ENCODE data around the gene CR2. TPM values are rescaled to one million over a fixed set of nuclear protein-coding genes. Genes with fewer than 3 reads are reported as not detected.

The CR2 gene
- total RNA-seq, 1 experiment from 2014 or later: not detected

DNA sequence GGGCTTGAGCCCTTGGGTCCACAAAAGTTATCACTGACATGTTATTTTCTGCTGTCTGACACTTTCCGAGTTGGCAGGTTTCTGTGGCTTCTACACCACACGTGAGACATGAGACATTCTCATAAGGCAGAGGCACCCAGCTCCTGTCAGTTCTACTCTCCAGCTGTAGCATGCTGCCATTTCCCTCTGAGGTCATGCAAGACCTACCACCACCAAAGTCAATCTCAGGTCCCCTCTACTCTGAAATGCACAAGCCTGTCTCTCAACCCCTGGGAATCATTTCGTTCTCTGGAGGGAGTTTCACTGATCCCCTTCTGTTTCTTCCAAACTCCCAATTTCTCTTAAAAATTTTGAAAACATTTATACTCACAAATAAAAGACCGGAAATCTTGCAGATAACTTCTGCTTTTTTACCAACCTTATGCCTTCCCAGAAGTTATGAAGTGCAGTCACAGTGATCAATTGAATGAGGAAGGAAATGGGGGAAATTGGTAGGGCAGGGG lies 39.5 kb upstream of the CR2 start:
- H3K9ac ChIP-seq (ENCODE audit: low read length): no peak overlapping the region
- no peaks in the 10 kb centered on the region for H3F3A ChIP-seq (ENCODE audit: low read length, unreplicated experiment)
- no peaks in the 10 kb centered on the region for H3K9me3 ChIP-seq (ENCODE audit: low read length)
- H3K4me1 ChIP-seq (ENCODE audit: insufficient read depth, low read length): no peaks in the 10 kb centered on the region
- no peaks in the 10 kb centered on the region for H4K20me1 ChIP-seq (ENCODE audit: low read length)
- H2AFZ ChIP-seq (ENCODE audit: low read length): no peak overlapping the region
- H3K79me2 ChIP-seq (ENCODE audit: low read length): no peaks in the 10 kb centered on the region
- BruUV-seq (replicated peaks): no TSS peak
- ChIA-PET POLR2A (ENCODE audit: unreplicated experiment) (no interaction called here), CTCF (no interaction called here)
- H3K27me3 ChIP-seq (ENCODE audit: low read length): peaks cover 39% of the 10 kb centered on the region
- intact Hi-C loops (cut with micrococcal nuclease): no loop called here
- no peaks in the 10 kb centered on the region for H3K36me3 ChIP-seq (ENCODE audit: low read depth, low read length)
- H3K4me2 ChIP-seq (ENCODE audit: low read length): no peak overlapping the region
- H3K4me3 ChIP-seq (ENCODE audit: low read length): no peak overlapping the region
- ATAC-seq (no peak), DNase-seq (no peak)
- H3K27ac ChIP-seq (ENCODE audit: low read length): no peak overlapping the region
- no peaks in the 10 kb centered on the region for H3K9me2 ChIP-seq (replicated peaks; ENCODE audit: low read length)
- TF ChIP-seq EZH2phosphoT487 (IDR thresholded peaks at IDR 0.05; ENCODE audit: borderline replicate concordance, low read length): no peak

DNA sequence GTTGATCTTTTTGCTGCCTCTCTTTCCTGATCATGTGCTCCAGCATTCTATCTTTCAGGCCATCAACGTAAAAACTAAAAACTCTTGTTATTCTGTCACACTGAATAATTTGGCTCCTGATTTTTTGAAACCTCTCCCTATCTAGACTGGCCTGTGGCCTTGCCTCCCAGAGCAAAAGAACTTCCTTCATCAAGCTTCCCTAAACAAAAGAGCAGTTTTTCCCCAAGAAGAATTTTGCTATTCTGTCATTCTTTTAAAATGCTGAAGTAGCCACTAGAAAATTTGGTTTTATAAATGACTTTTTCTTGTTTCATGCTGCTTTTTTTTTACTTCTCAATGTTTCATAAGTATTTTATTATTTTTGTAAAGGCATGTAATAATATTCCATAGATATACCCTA lies 37.1 kb upstream of the CR2 start:
- Histone ChIP-seq H3K79me2 (ENCODE audit: low read length) (no peaks in the 10 kb centered on the region), H3K27ac (ENCODE audit: low read length) (no peak overlapping the region), H3K4me1 (ENCODE audit: insufficient read depth, low read length) (no peaks in the 10 kb centered on the region), H3K9me2 (replicated peaks; ENCODE audit: low read length) (no peaks in the 10 kb centered on the region), H3K4me2 (ENCODE audit: low read length) (no peak overlapping the region), H2AFZ (ENCODE audit: low read length) (no peak overlapping the region), H3K36me3 (ENCODE audit: low read depth, low read length) (no peaks in the 10 kb centered on the region), H3K4me3 (ENCODE audit: low read length) (no peak overlapping the region), H3F3A (ENCODE audit: low read length, unreplicated experiment) (no peaks in the 10 kb centered on the region), H3K9ac (ENCODE audit: low read length) (no peak overlapping the region), H3K9me3 (ENCODE audit: low read length) (peaks cover 5% of the 10 kb centered on the region; the same call in 1 of the 2 replicates), H4K20me1 (ENCODE audit: low read length) (no peaks in the 10 kb centered on the region), H3K27me3 (ENCODE audit: low read length) (peaks cover 47% of the 10 kb centered on the region)
- POLR2A ChIA-PET (ENCODE audit: unreplicated experiment): no interaction called here
- no TSS peak for BruUV-seq (replicated peaks)
- TF ChIP-seq, protein P1, sequence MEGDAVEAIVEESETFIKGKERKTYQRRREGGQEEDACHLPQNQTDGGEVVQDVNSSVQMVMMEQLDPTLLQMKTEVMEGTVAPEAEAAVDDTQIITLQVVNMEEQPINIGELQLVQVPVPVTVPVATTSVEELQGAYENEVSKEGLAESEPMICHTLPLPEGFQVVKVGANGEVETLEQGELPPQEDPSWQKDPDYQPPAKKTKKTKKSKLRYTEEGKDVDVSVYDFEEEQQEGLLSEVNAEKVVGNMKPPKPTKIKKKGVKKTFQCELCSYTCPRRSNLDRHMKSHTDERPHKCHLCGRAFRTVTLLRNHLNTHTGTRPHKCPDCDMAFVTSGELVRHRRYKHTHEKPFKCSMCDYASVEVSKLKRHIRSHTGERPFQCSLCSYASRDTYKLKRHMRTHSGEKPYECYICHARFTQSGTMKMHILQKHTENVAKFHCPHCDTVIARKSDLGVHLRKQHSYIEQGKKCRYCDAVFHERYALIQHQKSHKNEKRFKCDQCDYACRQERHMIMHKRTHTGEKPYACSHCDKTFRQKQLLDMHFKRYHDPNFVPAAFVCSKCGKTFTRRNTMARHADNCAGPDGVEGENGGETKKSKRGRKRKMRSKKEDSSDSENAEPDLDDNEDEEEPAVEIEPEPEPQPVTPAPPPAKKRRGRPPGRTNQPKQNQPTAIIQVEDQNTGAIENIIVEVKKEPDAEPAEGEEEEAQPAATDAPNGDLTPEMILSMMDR (conservative IDR thresholded peaks at IDR 0.05; ENCODE audit: low read depth, low read length): no peak
- TF ChIP-seq EZH2 (IDR thresholded peaks at IDR 0.05; ENCODE audit: low read length, unreplicated experiment): no peak
- no peak for TF ChIP-seq EZH2phosphoT487 (IDR thresholded peaks at IDR 0.05; ENCODE audit: borderline replicate concordance, low read length)
- ATAC-seq (no peak), DNase-seq (no peak)
- CTCF ChIA-PET: no interaction called here
- intact Hi-C loops (cut with micrococcal nuclease): no loop called here

DNA sequence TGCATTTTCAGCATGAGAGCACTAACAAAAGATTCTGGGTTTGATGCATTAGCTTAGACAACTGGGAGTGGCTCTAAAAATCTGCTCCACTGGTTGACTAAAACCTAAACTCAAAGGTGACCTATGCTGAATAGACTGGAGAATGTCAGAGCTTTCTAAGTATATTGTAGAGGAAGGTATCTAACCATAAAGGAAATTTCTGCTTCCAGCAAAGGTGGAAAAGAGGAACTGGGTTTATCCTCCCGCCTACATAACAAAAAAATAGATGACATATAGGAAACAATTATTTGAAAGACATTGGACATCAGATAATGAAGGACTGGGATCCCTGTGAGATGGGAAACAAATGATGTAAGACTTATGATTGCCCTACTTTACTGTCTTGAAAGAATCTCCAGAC lies 35.8 kb upstream of the CR2 start:
- DNase-seq: no peak
- Histone ChIP-seq H3K27me3 (ENCODE audit: low read length) (peaks cover 60% of the 10 kb centered on the region), H3K4me1 (ENCODE audit: insufficient read depth, low read length) (no peaks in the 10 kb centered on the region), H3K4me2 (ENCODE audit: low read length) (no peak overlapping the region), H4K20me1 (ENCODE audit: low read length) (no peaks in the 10 kb centered on the region), H3F3A (ENCODE audit: low read length, unreplicated experiment) (no peaks in the 10 kb centered on the region), H3K9me3 (ENCODE audit: low read length) (peaks cover 5% of the 10 kb centered on the region; the same call in 1 of the 2 replicates), H3K36me3 (ENCODE audit: low read depth, low read length) (no peaks in the 10 kb centered on the region), H3K27ac (ENCODE audit: low read length) (no peak overlapping the region), H3K4me3 (ENCODE audit: low read length) (no peak overlapping the region), H3K9ac (ENCODE audit: low read length) (no peak overlapping the region), H3K79me2 (ENCODE audit: low read length) (no peaks in the 10 kb centered on the region), H3K9me2 (replicated peaks; ENCODE audit: low read length) (no peaks in the 10 kb centered on the region), H2AFZ (ENCODE audit: low read length) (no peak overlapping the region)
- intact Hi-C loops (cut with micrococcal nuclease): no loop called here
- TF ChIP-seq, protein P1 (conservative IDR thresholded peaks at IDR 0.05; ENCODE audit: low read depth, low read length): no peak
- no peak for TF ChIP-seq EZH2 (IDR thresholded peaks at IDR 0.05; ENCODE audit: low read length, unreplicated experiment)
- TF ChIP-seq EZH2phosphoT487 (IDR thresholded peaks at IDR 0.05; ENCODE audit: borderline replicate concordance, low read length): no peak
- BruUV-seq (replicated peaks): no TSS peak
- CTCF ChIA-PET: no interaction called here
- no peak for ATAC-seq
- POLR2A ChIA-PET (ENCODE audit: unreplicated experiment): no interaction called here
